OCI-LY1 (cell line): ENCODE measurements around the gene MELTF.

Source experiments
- CTCF ChIP-seq: fragments of 200-600 bp; sonication (generic), shearing (Covaris generic); IDR thresholded peaks from 2 replicates; pipeline ENCODE4 v1.5.1; 2017; ENCODE audit warnings: mild to moderate bottlenecking, antibody characterized with exemption, low read length, moderate library complexity, mixed read lengths
- EZH2 ChIP-seq: fragments of 200-600 bp; sonication (generic), shearing (Covaris generic); IDR thresholded peaks from 2 replicates; pipeline ENCODE4 v1.8.0; 2017; ENCODE audit warnings: borderline replicate concordance, mixed run types, mild to moderate bottlenecking, antibody characterized with exemption, low read length, moderate library complexity, mixed read lengths

GRCh38 chr3:196985954-196986885 lies 43.4 kb downstream of the MELTF start:
- TF ChIP-seq CTCF (no peak), EZH2 (no peak)
